IMR-90 (cell line): ENCODE data around the gene SPATA46. TPM values are rescaled to one million over a fixed set of nuclear protein-coding genes. Genes with fewer than 3 reads are reported as not detected.

Source experiments
- ATAC-seq: fragments of 200-7000 bp; cut with Tn5 transposase; 2 replicates; pipeline ENCODE4 v1.9.1; 2020; ENCODE audit warnings: low read depth, mild to moderate bottlenecking, moderate library complexity
- BruUV-seq: library from RNA; stranded (reverse); fragments of 400-500 nt; replicated peaks from 2 replicates; lab custom pipeline; 2021; lab: Mats Ljungman, UMichigan
- CTCF ChIA-PET: fragments of 300-600 bp; formaldehyde crosslinking; extraction: SDS; loops from one replicate; lab custom pipeline; 2021; ENCODE audit warnings: antibody characterized with exemption; lab: Yijun Ruan, JAX
- POLR2A ChIA-PET: fragments of 300-600 bp; sonication (Branson Sonifier 250); formaldehyde crosslinking; loops from one replicate; lab custom pipeline; 2022; ENCODE audit warnings: antibody characterized with exemption; ENCODE audit not compliant: unreplicated experiment; lab: Charles Lee
- DNase-seq: peaks from one replicate; pipeline ENCODE4 v3.0.0; 2013
- H2AFZ ChIP-seq: replicated peaks from 2 replicates; pipeline ENCODE3; 2013; ENCODE audit warnings: low read length, mild to moderate bottlenecking; ENCODE audit not compliant: poor library complexity
- H2AK5ac ChIP-seq: 2 replicates; pipeline ENCODE4 v1.6.1; 2013; ENCODE audit warnings: low read depth, low read length, inconsistent platforms
- H2AK9ac ChIP-seq: replicated peaks from 2 replicates; pipeline ENCODE3; 2013; ENCODE audit warnings: mild to moderate bottlenecking, low read depth, low read length, moderate library complexity; ENCODE audit not compliant: poor library complexity
- H2BK120ac ChIP-seq: 2 replicates; pipeline ENCODE4 v1.6.1; 2013; ENCODE audit warnings: low read depth, low read length, inconsistent platforms
- H2BK15ac ChIP-seq: 3 replicates; pipeline ENCODE4 v1.6.1; 2013; ENCODE audit warnings: low read depth, low read length, inconsistent platforms
- H2BK20ac ChIP-seq: 2 replicates; pipeline ENCODE4 v1.6.1; 2013; ENCODE audit warnings: low read depth, mild to moderate bottlenecking, inconsistent platforms, low read length, moderate library complexity
- H2BK5ac ChIP-seq: 2 replicates; pipeline ENCODE4 v1.6.1; 2013; ENCODE audit warnings: mild to moderate bottlenecking, low read depth, low read length, inconsistent platforms; ENCODE audit not compliant: poor library complexity, severe bottlenecking
- H3K14ac ChIP-seq: replicated peaks from 2 replicates; pipeline ENCODE4 v1.6.1; 2013; ENCODE audit warnings: low read depth, low read length, inconsistent platforms
- H3K18ac ChIP-seq: 2 replicates; pipeline ENCODE4 v1.6.1; 2013; ENCODE audit warnings: low read depth, low read length, control low read depth
- H3K23ac ChIP-seq: 2 replicates; pipeline ENCODE4 v1.6.1; 2013; ENCODE audit warnings: low read depth, low read length, inconsistent platforms
- H3K27ac ChIP-seq: 2 replicates; pipeline ENCODE4 v1.5.1; 2013; ENCODE audit warnings: mild to moderate bottlenecking, control low read depth, low read length; ENCODE audit not compliant: insufficient read depth
- H3K27me3 ChIP-seq: 2 replicates; pipeline ENCODE4 v1.6.1; 2013; ENCODE audit warnings: low read length; ENCODE audit not compliant: control insufficient read depth, insufficient read depth
- H3K36me3 ChIP-seq: 2 replicates; pipeline ENCODE4 v1.6.1; 2013; ENCODE audit warnings: low read length, mixed read lengths; ENCODE audit not compliant: control insufficient read depth, insufficient read depth
- H3K4ac ChIP-seq: 2 replicates; pipeline ENCODE4 v1.6.1; 2013; ENCODE audit warnings: low read depth, low read length, inconsistent platforms
- H3K4me1 ChIP-seq: 2 replicates; pipeline ENCODE4 v1.6.1; 2013; ENCODE audit warnings: low read length, mixed read lengths; ENCODE audit not compliant: control insufficient read depth, insufficient read depth
- H3K4me2 ChIP-seq: 2 replicates; pipeline ENCODE4 v1.6.1; 2013; ENCODE audit warnings: low read depth, mild to moderate bottlenecking, control low read depth, low read length, moderate library complexity
- H3K4me3 ChIP-seq: 2 replicates; pipeline ENCODE4 v1.5.1; 2013; ENCODE audit warnings: low read depth, mild to moderate bottlenecking, control low read depth, low read length, moderate library complexity; ENCODE audit not compliant: insufficient read depth
- H3K56ac ChIP-seq: 2 replicates; pipeline ENCODE4 v1.6.1; 2013; ENCODE audit warnings: low read length, inconsistent platforms; ENCODE audit not compliant: insufficient read depth; ENCODE audit errors: extremely low read depth
- H3K79me1 ChIP-seq, 2 experiments: 2 replicates each; pipeline ENCODE4 v1.6.1; 2013; ENCODE audit warnings: low read length in 2 of 2, inconsistent platforms in 1 of 2, low read depth in 1 of 2
- H3K9ac ChIP-seq: 2 replicates; pipeline ENCODE4 v1.6.1; 2013; ENCODE audit warnings: low read depth, low read length, control low read depth
- H3K9me1 ChIP-seq: 2 replicates; pipeline ENCODE4 v1.6.1; 2013; ENCODE audit warnings: low read length, inconsistent platforms; ENCODE audit not compliant: insufficient read depth
- H3K9me3 ChIP-seq: 2 replicates; pipeline ENCODE4 v1.6.1; 2013; ENCODE audit warnings: low read length; ENCODE audit not compliant: control insufficient read depth, insufficient read depth
- H4K20me1 ChIP-seq: 2 replicates; pipeline ENCODE4 v1.6.1; 2013; ENCODE audit warnings: low read length, inconsistent platforms; ENCODE audit not compliant: insufficient read depth
- H4K5ac ChIP-seq: 2 replicates; pipeline ENCODE4 v1.6.1; 2013; ENCODE audit warnings: mild to moderate bottlenecking, low read depth, low read length, control low read depth
- H4K8ac ChIP-seq, 2 experiments: 2 replicates each; pipeline ENCODE4 v1.6.1; 2013; ENCODE audit warnings: low read depth in 2 of 2, low read length in 2 of 2, control low read depth in 1 of 2, inconsistent platforms in 1 of 2
- H4K91ac ChIP-seq: 2 replicates; pipeline ENCODE4 v1.6.1; 2013; ENCODE audit warnings: low read depth, low read length, inconsistent platforms; ENCODE audit not compliant: insufficient read depth
- BHLHE40 ChIP-seq: fragments of 150-350 bp; IDR thresholded peaks from 2 replicates; pipeline ENCODE4 v1.6.1; 2016; ENCODE audit warnings: mild to moderate bottlenecking, low read depth, low read length
- CEBPB ChIP-seq: IDR thresholded peaks from 2 replicates; pipeline ENCODE4 v1.6.1; 2012; ENCODE audit warnings: low read depth, low read length, improper control_type of control experiment
- CHD1 ChIP-seq: IDR thresholded peaks from 2 replicates; pipeline ENCODE4 v1.6.1; 2012; ENCODE audit warnings: low read depth, low read length, improper control_type of control experiment
- CTCF ChIP-seq: conservative IDR thresholded peaks from 2 replicates; pipeline ENCODE4 v1.5.1; 2012; ENCODE audit warnings: mild to moderate bottlenecking, low read depth, low read length, improper control_type of control experiment
- ELK1 ChIP-seq: fragments of 150-350 bp; IDR thresholded peaks from 2 replicates; pipeline ENCODE4 v1.6.1; 2016; ENCODE audit warnings: low read depth, mild to moderate bottlenecking, low read length, moderate library complexity, borderline replicate concordance
- FOS ChIP-seq: fragments of 150-350 bp; IDR thresholded peaks from 2 replicates; pipeline ENCODE4 v1.6.1; 2016; ENCODE audit warnings: low read depth, low read length
- MAFK ChIP-seq: IDR thresholded peaks from 2 replicates; pipeline ENCODE4 v1.6.1; 2012; ENCODE audit warnings: low read depth, low read length, improper control_type of control experiment
- MAZ ChIP-seq: IDR thresholded peaks from 2 replicates; pipeline ENCODE4 v1.6.1; 2012; ENCODE audit warnings: low read depth, mild to moderate bottlenecking, low read length, improper control_type of control experiment, moderate library complexity, borderline replicate concordance
- MXI1 ChIP-seq: IDR thresholded peaks from 2 replicates; pipeline ENCODE4 v1.6.1; 2012; ENCODE audit warnings: low read depth, mild to moderate bottlenecking, low read length, moderate library complexity, borderline replicate concordance
- NFE2L2 ChIP-seq: fragments of 150-350 bp; IDR thresholded peaks from 2 replicates; pipeline ENCODE4 v1.6.1; 2016; ENCODE audit warnings: low read depth, mild to moderate bottlenecking, low read length
- RAD21 ChIP-seq: IDR thresholded peaks from 2 replicates; pipeline ENCODE4 v1.6.1; 2012; ENCODE audit warnings: low read length, improper control_type of control experiment
- RCOR1 ChIP-seq: IDR thresholded peaks from 2 replicates; pipeline ENCODE4 v1.6.1; 2012; ENCODE audit warnings: mild to moderate bottlenecking, low read length, improper control_type of control experiment; ENCODE audit not compliant: insufficient replicate concordance
- RFX5 ChIP-seq: IDR thresholded peaks from 2 replicates; pipeline ENCODE4 v1.8.0; 2012; ENCODE audit warnings: low read depth, mild to moderate bottlenecking, low read length, moderate library complexity
- USF2 ChIP-seq: fragments of 150-350 bp; IDR thresholded peaks from 2 replicates; pipeline ENCODE4 v1.6.1; 2017; ENCODE audit warnings: mild to moderate bottlenecking, antibody characterized with exemption, low read length, low read depth
- WGBS, 2 experiments: methylation state at CpG; one replicate each; pipeline versions ENCODE4 v1.1.5 to v1.1.7; 2013; ENCODE audit warnings: missing lambda C conversion rate in 2 of 2; ENCODE audit not compliant: insufficient read length in 1 of 2; ENCODE audit errors: extremely low coverage in 2 of 2; 5-methylcytosine and 5-hydroxymethylcytosine counted together
- dilution Hi-C: fragments of 300-500 bp; cut with HindIII; formaldehyde crosslinking; loops from one replicate; pipeline ENCODE4 v1.14.3; 2018; ENCODE audit warnings: low sequenced_read_pairs; ENCODE audit not compliant: unreplicated experiment
- in situ Hi-C: fragments of 300-500 bp; cut with MboI; formaldehyde crosslinking; loops from 3 replicates; pipeline ENCODE4 v1.14.3; 2019; ENCODE audit warnings: low sequenced_read_pairs, inconsistent platforms, mixed read lengths
- intact Hi-C: fragments of 100-400 bp; cut with micrococcal nuclease; formaldehyde crosslinking; loops from 2 replicates; pipeline ENCODE4 v1.10.0; 2022
- polyA plus RNA-seq, 3 experiments: library from polyadenylated mRNA; depleted of rRNA; stranded (reverse); fragments of >200 nt; gene quantifications; 2 replicates each; pipeline ENCODE4 v1.2.3, GENCODE V29; 2012; ENCODE audit warnings: low replicate concordance in 1 of 3
- total RNA-seq: library from RNA; depleted of rRNA; stranded (reverse); fragments of >200 nt; gene quantifications from 2 replicates; pipeline ENCODE4 v1.2.3, GENCODE V29; 2012

Gene SPATA46
- total and polyA plus RNA-seq, 2 of the 4 experiments (the other 2 are of a cell fraction), result not detected

- TF ChIP-seq RCOR1, result no peak
- TF ChIP-seq RAD21, result no peak
- TF ChIP-seq BHLHE40, result no peak
- TF ChIP-seq RFX5, result no peak
- no peak for TF ChIP-seq MAFK
- no peak for TF ChIP-seq CEBPB
- TF ChIP-seq FOS, result no peak
- TF ChIP-seq MXI1, result no peak
- no peak for TF ChIP-seq ELK1
- TF ChIP-seq USF2, result no peak
- no peak for TF ChIP-seq CTCF
- no peak for TF ChIP-seq MAZ
- no peak for TF ChIP-seq CHD1
- no peak for TF ChIP-seq NFE2L2
- intact Hi-C loops, result no loop called here
Observed at GRCh38 chr1:162416909-162417308, 40.3 kb upstream of the SPATA46 start.

More at GRCh38 chr1:162416909-162417308, 40.3 kb upstream of the SPATA46 start:
- H2BK120ac ChIP-seq, result no peak overlapping the region
- no peak overlapping the region for H3K18ac ChIP-seq
- CTCF ChIA-PET, result no interaction called here
- H3K9me3 ChIP-seq, result no peaks in the 10 kb centered on the region
- no peak overlapping the region for H3K56ac ChIP-seq
- in situ Hi-C loops, result no loop called here
- ATAC-seq (no peak), DNase-seq (no peak)
- no peak overlapping the region for H3K4ac ChIP-seq
- H3K27ac ChIP-seq, result no peak overlapping the region
- no peak overlapping the region for H2AFZ ChIP-seq
- no peak overlapping the region for H2BK20ac ChIP-seq
- H3K79me1 ChIP-seq, result no peaks in the 10 kb centered on the region
- no peak overlapping the region for H4K8ac ChIP-seq
- H4K5ac ChIP-seq, result no peak overlapping the region
- H3K27me3 ChIP-seq, result peaks cover 4% of the 10 kb centered on the region; the same call in 1 of the 2 replicates
- H3K14ac ChIP-seq, result no peak overlapping the region
- no peaks in the 10 kb centered on the region; the same call in 1 of the 2 replicates for H3K4me1 ChIP-seq
- no peak overlapping the region for H2BK15ac ChIP-seq
- no peaks in the 10 kb centered on the region for H3K36me3 ChIP-seq
- no CpG with 5 or more reads among the region's 2 CpGs for WGBS, 2 experiments
- no peaks in the 10 kb centered on the region for H3K9me1 ChIP-seq
- POLR2A ChIA-PET, result no interaction called here
- no peak overlapping the region for H3K23ac ChIP-seq
- no peak overlapping the region for H2BK5ac ChIP-seq
- H3K9ac ChIP-seq, result no peak overlapping the region
- H4K91ac ChIP-seq, result no peak overlapping the region
- no peak overlapping the region for H2AK5ac ChIP-seq
- H3K4me3 ChIP-seq, result no peak overlapping the region
- no TSS peak for BruUV-seq
- H3K4me2 ChIP-seq, result no peak overlapping the region
- dilution Hi-C loops, result no loop called here
- no peak overlapping the region for H2AK9ac ChIP-seq
- H4K20me1 ChIP-seq, result no peaks in the 10 kb centered on the region
